Stimulated activated CD4-positive, alpha-beta T cell treated with anti-CD3 and anti-CD28 coated beads, Interleukin-1b, Interleukin-23, amount 100 ng/mL, for 1 hour (primary cell): ENCODE results near the gene GPS1.

Experiments
- DNase-seq, 2 donors: peaks; one replicate each; pipeline ENCODE4 v3.0.0-alpha.2; 2020; ENCODE audit warnings: low read depth in 2 of 2

Gene GPS1

GRCh38 chr17:82014432-82014831 lies 37.3 kb upstream of the GPS1 start:
- no peak for DNase-seq

GRCh38 chr17:82014971-82015310 lies 36.8 kb upstream of the GPS1 start:
- no peak for DNase-seq

GRCh38 chr17:82015311-82015971 lies 36.3 kb upstream of the GPS1 start:
- no peak for DNase-seq

GRCh38 chr17:82016061-82016874 lies 35.4 kb upstream of the GPS1 start:
- DNase-seq: no peak

GRCh38 chr17:82016875-82017459 lies 34.7 kb upstream of the GPS1 start:
- no peak for DNase-seq

GRCh38 chr17:82017612-82018151 lies 34.0 kb upstream of the GPS1 start:
- DNase-seq: no peak

GRCh38 chr17:82018152-82018988 lies 33.3 kb upstream of the GPS1 start:
- no peak for DNase-seq

- DNase-seq: no peak
These were observed 32.6 kb upstream of the GPS1 start for GRCh38 chr17:82018989-82019689.

GRCh38 chr17:82019690-82020571 lies 31.8 kb upstream of the GPS1 start:
- peak in 1 of 2 donors; percentile 46 for DNase-seq

- no peak for DNase-seq
These were observed 31.1 kb upstream of the GPS1 start for GRCh38 chr17:82020572-82021106.

GRCh38 chr17:82021107-82021899 lies 30.4 kb upstream of the GPS1 start:
- DNase-seq: no peak

GRCh38 chr17:82021900-82022309 lies 29.8 kb upstream of the GPS1 start:
- DNase-seq: no peak

- DNase-seq: no peak
These were observed 29.3 kb upstream of the GPS1 start, which contains the start of gene CENPX for GRCh38 chr17:82022310-82022980. TSS of gene CENPX (minus strand) at chr17:82022878. CDS start at chr17:82022861, 17 bp downstream.

GRCh38 chr17:82022981-82023446 lies 28.7 kb upstream of the GPS1 start, which contains the start of gene LRRC45:
TSS of gene LRRC45 (plus strand) at chr17:82023305. CDS start at chr17:82023644, 339 bp downstream.
- peak; percentile 99 to 100 for DNase-seq

- DNase-seq: no peak
These were observed 28.1 kb upstream of the GPS1 start for GRCh38 chr17:82023447-82024241.

- no peak for DNase-seq
These were observed 26.8 kb upstream of the GPS1 start for GRCh38 chr17:82024859-82025258.

GRCh38 chr17:82025401-82026107 lies 26.1 kb upstream of the GPS1 start:
- DNase-seq: no peak
